PFSK-1 (cell line): ENCODE measurements around the gene SLC4A4.

Source experiments
- FOXP2 ChIP-seq: optimal IDR thresholded peaks from 2 replicates; pipeline ENCODE3; 2011; ENCODE audit warnings: borderline replicate concordance, control low read depth, inconsistent platforms; ENCODE audit not compliant: insufficient read depth; ENCODE audit errors: extremely low read length, extremely low read depth
- POLR2AphosphoS5 ChIP-seq: IDR thresholded peaks from 2 replicates; pipeline ENCODE4 v1.6.1; 2012; ENCODE audit warnings: low read depth, mild to moderate bottlenecking, control low read depth, low read length, moderate library complexity
- SIN3A ChIP-seq: IDR thresholded peaks from 2 replicates; pipeline ENCODE4 v1.6.1; 2012; ENCODE audit warnings: mild to moderate bottlenecking, low read length, moderate library complexity, borderline replicate concordance; ENCODE audit not compliant: insufficient read depth
- TAF1 ChIP-seq: IDR thresholded peaks from 2 replicates; pipeline ENCODE4 v1.6.1; 2012; ENCODE audit warnings: low read length, control low read depth, borderline replicate concordance; ENCODE audit not compliant: insufficient read depth
- TF ChIP-seq, protein P1 (sequence below), 2 experiments: IDR thresholded peaks; 2 replicates each; pipeline versions ENCODE4 v1.6.1 to v1.8.0; 2011 to 2012; ENCODE audit warnings: low read depth in 2 of 2, low read length in 2 of 2, control low read depth in 1 of 2, inconsistent platforms in 1 of 2, mild to moderate bottlenecking in 1 of 2, moderate library complexity in 1 of 2; ENCODE audit not compliant: insufficient read depth in 1 of 2

The SLC4A4 gene

DNA sequence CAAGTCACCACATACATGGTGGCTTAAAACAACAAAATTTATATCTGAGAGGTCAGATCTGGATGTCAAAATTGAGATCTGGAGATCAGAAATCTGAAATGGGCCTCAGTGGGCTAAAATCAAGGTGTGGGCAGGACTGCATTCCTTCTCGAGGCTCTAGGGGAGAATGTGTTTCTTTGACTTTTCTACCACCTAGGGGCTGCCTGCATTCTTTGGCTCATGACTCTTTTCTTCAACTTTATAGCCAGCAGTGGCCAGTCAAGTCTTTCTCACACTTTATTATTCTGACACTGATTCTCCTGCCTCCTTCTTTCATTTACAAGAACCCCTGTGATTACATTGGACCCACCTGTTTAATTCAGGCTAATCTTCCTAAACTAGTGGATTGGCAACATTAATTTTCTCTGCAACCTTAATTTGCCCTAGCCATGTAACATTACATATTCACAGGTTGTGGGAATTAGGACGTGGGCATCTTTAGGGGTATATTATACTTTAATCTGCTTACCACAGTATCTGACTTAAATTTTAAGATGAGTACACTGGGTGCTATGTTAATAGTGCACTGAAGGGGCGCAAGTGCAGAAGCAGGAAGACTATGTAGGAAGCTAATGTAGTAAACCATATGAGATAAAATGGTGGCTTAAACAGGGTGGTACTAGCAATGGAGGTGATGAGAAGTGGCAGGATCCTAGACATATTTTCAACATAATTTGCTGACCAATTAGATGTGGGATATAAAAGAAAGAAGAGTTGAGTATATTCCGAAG lies 188.0 kb downstream of the SLC4A4 start:
- no peak for TF ChIP-seq FOXP2
- no peak for TF ChIP-seq TAF1
- TF ChIP-seq POLR2AphosphoS5 = no peak
- TF ChIP-seq SIN3A = no peak
- TF ChIP-seq, protein P1, sequence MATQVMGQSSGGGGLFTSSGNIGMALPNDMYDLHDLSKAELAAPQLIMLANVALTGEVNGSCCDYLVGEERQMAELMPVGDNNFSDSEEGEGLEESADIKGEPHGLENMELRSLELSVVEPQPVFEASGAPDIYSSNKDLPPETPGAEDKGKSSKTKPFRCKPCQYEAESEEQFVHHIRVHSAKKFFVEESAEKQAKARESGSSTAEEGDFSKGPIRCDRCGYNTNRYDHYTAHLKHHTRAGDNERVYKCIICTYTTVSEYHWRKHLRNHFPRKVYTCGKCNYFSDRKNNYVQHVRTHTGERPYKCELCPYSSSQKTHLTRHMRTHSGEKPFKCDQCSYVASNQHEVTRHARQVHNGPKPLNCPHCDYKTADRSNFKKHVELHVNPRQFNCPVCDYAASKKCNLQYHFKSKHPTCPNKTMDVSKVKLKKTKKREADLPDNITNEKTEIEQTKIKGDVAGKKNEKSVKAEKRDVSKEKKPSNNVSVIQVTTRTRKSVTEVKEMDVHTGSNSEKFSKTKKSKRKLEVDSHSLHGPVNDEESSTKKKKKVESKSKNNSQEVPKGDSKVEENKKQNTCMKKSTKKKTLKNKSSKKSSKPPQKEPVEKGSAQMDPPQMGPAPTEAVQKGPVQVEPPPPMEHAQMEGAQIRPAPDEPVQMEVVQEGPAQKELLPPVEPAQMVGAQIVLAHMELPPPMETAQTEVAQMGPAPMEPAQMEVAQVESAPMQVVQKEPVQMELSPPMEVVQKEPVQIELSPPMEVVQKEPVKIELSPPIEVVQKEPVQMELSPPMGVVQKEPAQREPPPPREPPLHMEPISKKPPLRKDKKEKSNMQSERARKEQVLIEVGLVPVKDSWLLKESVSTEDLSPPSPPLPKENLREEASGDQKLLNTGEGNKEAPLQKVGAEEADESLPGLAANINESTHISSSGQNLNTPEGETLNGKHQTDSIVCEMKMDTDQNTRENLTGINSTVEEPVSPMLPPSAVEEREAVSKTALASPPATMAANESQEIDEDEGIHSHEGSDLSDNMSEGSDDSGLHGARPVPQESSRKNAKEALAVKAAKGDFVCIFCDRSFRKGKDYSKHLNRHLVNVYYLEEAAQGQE (IDR thresholded peaks at IDR 0.05; ENCODE audit: insufficient read depth in 1 of 2, low read depth in 2 of 2, low read length in 2 of 2) = no peak

DNA sequence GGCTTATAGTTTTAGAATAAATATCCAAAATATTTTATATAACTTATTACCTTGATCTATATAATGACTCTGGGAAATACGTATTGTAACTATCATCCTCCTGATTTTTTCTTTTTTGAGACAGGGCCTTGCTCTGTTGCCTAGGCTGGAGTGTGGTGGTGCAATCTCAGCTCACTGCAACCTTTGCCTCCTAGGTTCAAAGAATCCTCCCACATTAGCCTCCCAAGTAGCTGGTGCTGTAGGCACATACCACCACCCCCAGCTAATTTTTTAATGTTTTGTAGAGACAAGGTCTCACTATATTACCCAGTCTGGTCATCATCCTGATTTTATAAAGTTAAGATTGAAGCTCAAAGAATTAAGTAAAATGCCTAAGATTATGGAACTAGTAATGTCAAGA lies 193.6 kb downstream of the SLC4A4 start:
- TF ChIP-seq POLR2AphosphoS5 = no peak
- TF ChIP-seq FOXP2 = no peak
- TF ChIP-seq, protein P1 (IDR thresholded peaks at IDR 0.05; ENCODE audit: insufficient read depth in 1 of 2, low read depth in 2 of 2, low read length in 2 of 2) = no peak
- TF ChIP-seq TAF1 = no peak

DNA sequence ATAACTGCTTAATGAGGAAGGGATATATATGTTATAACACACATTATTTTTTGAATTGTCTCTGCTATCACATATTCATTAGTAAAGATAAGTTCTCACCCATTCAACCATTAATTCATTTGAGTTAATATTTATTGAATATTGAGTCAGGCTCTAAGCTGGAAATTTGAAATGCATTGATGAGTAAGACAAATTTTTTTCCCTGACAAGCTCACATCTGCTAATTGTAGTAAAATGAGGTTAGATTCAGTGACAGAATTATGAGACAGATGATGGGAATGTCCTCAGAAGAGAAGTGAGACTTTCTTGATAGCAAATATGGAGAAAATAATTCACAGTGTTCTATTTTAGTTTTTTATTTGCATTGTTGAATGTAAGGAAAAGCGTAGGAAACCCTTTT lies 194.3 kb downstream of the SLC4A4 start:
- TF ChIP-seq FOXP2 (no peak), TAF1 (no peak), POLR2AphosphoS5 (no peak), SIN3A (no peak)
- TF ChIP-seq, protein P1 (IDR thresholded peaks at IDR 0.05; ENCODE audit: insufficient read depth in 1 of 2, low read depth in 2 of 2, low read length in 2 of 2) = no peak

DNA sequence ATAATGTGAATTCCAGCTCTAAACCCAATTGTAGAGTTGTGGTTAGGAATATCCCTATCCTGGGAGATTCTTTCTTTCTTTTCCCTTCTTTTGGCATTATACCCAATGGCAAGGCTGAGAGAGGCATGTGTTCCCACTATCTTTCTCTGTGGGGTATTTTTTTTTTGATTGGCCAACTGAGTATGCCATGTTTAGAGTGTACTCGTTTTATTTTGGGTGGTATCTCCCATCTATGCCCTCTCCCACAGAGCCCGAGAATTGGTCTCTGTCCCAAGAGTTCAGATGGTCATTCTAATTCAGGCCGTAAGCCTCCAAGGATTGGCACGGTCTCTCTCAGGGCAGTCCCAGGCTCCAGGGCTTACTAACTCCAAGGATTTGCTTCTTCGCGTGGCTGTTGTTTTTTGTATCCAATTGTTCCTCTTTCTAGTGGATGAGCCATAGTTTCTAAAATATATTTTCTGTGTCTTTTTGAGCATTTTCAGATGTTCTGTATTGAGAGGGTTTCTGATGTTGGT lies 198.8 kb downstream of the SLC4A4 start:
- no peak for TF ChIP-seq FOXP2
- TF ChIP-seq, protein P1 (IDR thresholded peaks at IDR 0.05; ENCODE audit: insufficient read depth in 1 of 2, low read depth in 2 of 2, low read length in 2 of 2) = no peak
- TF ChIP-seq TAF1 = no peak
- TF ChIP-seq POLR2AphosphoS5 = no peak
- TF ChIP-seq SIN3A = no peak
